Astrocyte of the cerebellum (primary cell): ENCODE data around the gene C1QTNF8.

Source experiments
- DNase-seq: peaks from one replicate; pipeline ENCODE4 v3.0.0-alpha.2; 2011; ENCODE audit warnings: low read depth
- H3K4me3 ChIP-seq: 2 replicates; pipeline ENCODE4 v1.5.1; 2011; ENCODE audit warnings: mild to moderate bottlenecking, low read depth, low read length, moderate library complexity
- CTCF ChIP-seq: IDR thresholded peaks from 2 replicates; pipeline ENCODE4 v1.5.1; 2012; ENCODE audit warnings: low read length, low read depth, moderate library complexity, mild to moderate bottlenecking; ENCODE audit errors: missing control alignments
- in situ Hi-C: cut with HindIII; loops from 2 replicates; pipeline ENCODE4 v1.10.0; 2017; ENCODE audit warnings: low sequenced_read_pairs

The C1QTNF8 gene

GRCh38 chr16:1044460-1045309, 51.4 kb downstream of the C1QTNF8 start:
- no peak for TF ChIP-seq CTCF
- in situ Hi-C loops: no loop called here
- no peak for DNase-seq
- no peak overlapping the region for H3K4me3 ChIP-seq

- in situ Hi-C loops: no loop called here
- no peak overlapping the region for H3K4me3 ChIP-seq
- DNase-seq: no peak
- TF ChIP-seq CTCF: no peak
Measured at GRCh38 chr16:1043881-1044451, 52.1 kb downstream of the C1QTNF8 start.

- in situ Hi-C loops: no loop called here
- TF ChIP-seq CTCF: no peak
- no peak for DNase-seq
- H3K4me3 ChIP-seq: no peak overlapping the region
Measured at GRCh38 chr16:1042866-1043265, 53.2 kb downstream of the C1QTNF8 start.

GRCh38 chr16:1042049-1042744, 53.8 kb downstream of the C1QTNF8 start:
- in situ Hi-C loops: no loop called here
- H3K4me3 ChIP-seq: no peak overlapping the region
- DNase-seq: no peak
- no peak for TF ChIP-seq CTCF

GRCh38 chr16:1040346-1040745, 55.7 kb downstream of the C1QTNF8 start:
- no peak overlapping the region for H3K4me3 ChIP-seq
- TF ChIP-seq CTCF: no peak
- in situ Hi-C loops: no loop called here
- DNase-seq: no peak

GRCh38 chr16:1039762-1040161, 56.3 kb downstream of the C1QTNF8 start:
- in situ Hi-C loops: loop anchor here (5.0 kb wide), 1 partner anchor 52 kb away; no protein-coding TSS in a partner anchor
- no peak overlapping the region for H3K4me3 ChIP-seq
- TF ChIP-seq CTCF: no peak
- DNase-seq: no peak
